HFFc6 (cell line): Measurements from ENCODE around the gene FKBP1B. TPM values are rescaled to one million over a fixed set of nuclear protein-coding genes. Genes with fewer than 3 reads are reported as not detected.

Experiments
- DNase-seq: peaks from one replicate; pipeline ENCODE4 v3.0.0-alpha.2; 2018
- H3K27ac Mint-ChIP-seq: 2 replicates; pipeline ENCODE4 v1.8.0; 2020; ENCODE audit warnings: mild to moderate bottlenecking, mixed read lengths
- H3K27me3 Mint-ChIP-seq: 2 replicates; pipeline ENCODE4 v1.8.0; 2021; ENCODE audit warnings: mild to moderate bottlenecking, moderate library complexity, mixed read lengths; ENCODE audit not compliant: insufficient read depth
- H3K36me3 Mint-ChIP-seq: 2 replicates; pipeline ENCODE4 v1.8.0; 2021; ENCODE audit warnings: low read depth, mixed read lengths
- H3K4me1 Mint-ChIP-seq: 2 replicates; pipeline ENCODE4 v1.8.0; 2020; ENCODE audit warnings: low read depth, mixed read lengths
- H3K4me3 Mint-ChIP-seq: 2 replicates; pipeline ENCODE4 v1.8.0; 2020; ENCODE audit warnings: mild to moderate bottlenecking, moderate library complexity, mixed read lengths
- H3K9me3 Mint-ChIP-seq: 2 replicates; pipeline ENCODE4 v1.8.0; 2020; ENCODE audit warnings: mild to moderate bottlenecking, mixed read lengths
- CTCF ChIP-seq: fragments of 200-600 bp; sonication (generic); IDR thresholded peaks from 2 replicates; pipeline ENCODE4 v1.5.0; 2021; ENCODE audit warnings: antibody characterized with exemption, mild to moderate bottlenecking
- total RNA-seq, 6 experiments: library from RNA; stranded (reverse); fragmentation: NEBNext Ultra II Directional; extraction: Animal tissue kit (Norgen Biotek cat#: 25700); gene quantifications; 2 replicates in 1 of 6; 3 replicates in 5 of 6; pipeline ENCODE4 v1.2.3, GENCODE V29; 2021

The FKBP1B gene
- total RNA-seq, 6 experiments from 2014 or later: 4.0 to 6.9 (median 5.2) TPM

GRCh38 chr2:24016376-24016761, 33.2 kb upstream of the FKBP1B start:
- Mint-ChIP-seq H3K36me3 (no peaks in the 10 kb centered on the region; the same call in 1 of the 2 replicates), H3K27ac (peak overlapping the region; percentile 91), H3K9me3 (no peaks in the 10 kb centered on the region), H3K4me1 (peaks cover 29% of the 10 kb centered on the region), H3K27me3 (peaks cover 4% of the 10 kb centered on the region), H3K4me3 (peak overlapping the region; percentile 45; the same call in 1 of the 2 replicates)
- DNase-seq: no peak
- TF ChIP-seq CTCF: no peak

GRCh38 chr2:24016853-24017703, 32.5 kb upstream of the FKBP1B start:
- no peak for DNase-seq
- Mint-ChIP-seq H3K27ac (0 out of 2 replicates have a peak overlapping the region, but pooled peaks have one; percentile 33), H3K9me3 (no peaks in the 10 kb centered on the region), H3K36me3 (no peaks in the 10 kb centered on the region; the same call in 1 of the 2 replicates), H3K4me3 (no peak overlapping the region), H3K4me1 (peaks cover 24% of the 10 kb centered on the region), H3K27me3 (no peaks in the 10 kb centered on the region; the same call in none of the 2 replicates)
- TF ChIP-seq CTCF: no peak

GRCh38 chr2:24017711-24018110, 31.8 kb upstream of the FKBP1B start:
- Mint-ChIP-seq H3K4me1 (peaks cover 24% of the 10 kb centered on the region), H3K27me3 (no peaks in the 10 kb centered on the region; the same call in none of the 2 replicates), H3K9me3 (no peaks in the 10 kb centered on the region), H3K4me3 (no peak overlapping the region), H3K36me3 (peaks cover 1% of the 10 kb centered on the region; the same call in 1 of the 2 replicates), H3K27ac (peak overlapping the region; percentile 24; the same call in 1 of the 2 replicates)
- no peak for DNase-seq
- no peak for TF ChIP-seq CTCF

- Mint-ChIP-seq H3K27me3 (no peaks in the 10 kb centered on the region; the same call in none of the 2 replicates), H3K4me3 (no peak overlapping the region), H3K27ac (peak overlapping the region; percentile 24; the same call in 1 of the 2 replicates), H3K4me1 (peaks cover 24% of the 10 kb centered on the region), H3K9me3 (no peaks in the 10 kb centered on the region), H3K36me3 (peaks cover 6% of the 10 kb centered on the region; the same call in 1 of the 2 replicates)
- DNase-seq: no peak
- TF ChIP-seq CTCF: no peak
These were observed 31.3 kb upstream of the FKBP1B start for GRCh38 chr2:24018241-24018640.

- Mint-ChIP-seq H3K27me3 (no peaks in the 10 kb centered on the region; the same call in none of the 2 replicates), H3K4me3 (no peak overlapping the region), H3K36me3 (peaks cover 6% of the 10 kb centered on the region; the same call in 1 of the 2 replicates), H3K27ac (no peak overlapping the region), H3K9me3 (no peaks in the 10 kb centered on the region), H3K4me1 (peaks cover 26% of the 10 kb centered on the region)
- no peak for TF ChIP-seq CTCF
- no peak for DNase-seq
These were observed 29.8 kb upstream of the FKBP1B start for GRCh38 chr2:24019729-24020128.
